ENCODE data around the gene NRP2.

NRP2 gene

GRCh38 chr2:205660521-205661124 lies 21.7 kb upstream of the NRP2 start:
- peak; percentile 73 for DNase-seq

GRCh38 chr2:205661281-205661680 lies 21.0 kb upstream of the NRP2 start:
- DNase-seq, result no peak

DNA sequence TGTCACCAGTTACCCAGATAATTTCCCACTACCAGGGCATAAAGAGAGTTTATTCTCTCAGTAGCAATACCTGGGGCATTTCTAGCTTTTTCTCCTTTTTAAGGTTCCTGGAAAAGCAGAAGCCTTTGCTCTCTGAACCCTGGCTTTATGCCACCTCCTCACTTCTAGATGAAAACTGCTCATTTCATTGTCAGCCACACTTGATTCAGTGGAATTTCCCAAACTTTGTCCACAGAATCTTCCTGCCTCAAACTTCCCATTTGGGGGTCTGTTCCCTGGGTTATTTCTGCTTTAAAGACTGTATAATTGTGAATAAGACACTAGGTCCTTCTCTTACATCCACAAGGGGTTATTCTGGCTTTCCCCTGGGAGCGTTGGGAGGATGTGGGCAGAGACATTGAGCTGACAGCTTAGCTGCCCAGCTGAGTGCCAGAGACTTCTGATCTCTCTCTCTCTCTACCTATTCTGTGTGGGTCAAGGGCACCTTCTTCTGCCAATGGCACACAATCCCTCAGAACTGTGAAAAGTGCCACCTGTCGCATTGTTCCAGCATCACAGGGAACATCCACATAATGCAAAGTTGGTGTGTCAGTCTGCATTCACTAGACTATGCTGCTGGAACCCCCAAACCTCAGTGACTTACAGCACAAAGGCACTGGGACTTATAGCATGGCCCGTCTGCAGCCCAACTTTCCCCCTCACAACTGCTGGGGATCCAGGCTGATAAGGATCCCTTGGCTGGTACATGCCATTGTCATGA lies 19.9 kb upstream of the NRP2 start:
- DNase-seq, result no peak

DNA sequence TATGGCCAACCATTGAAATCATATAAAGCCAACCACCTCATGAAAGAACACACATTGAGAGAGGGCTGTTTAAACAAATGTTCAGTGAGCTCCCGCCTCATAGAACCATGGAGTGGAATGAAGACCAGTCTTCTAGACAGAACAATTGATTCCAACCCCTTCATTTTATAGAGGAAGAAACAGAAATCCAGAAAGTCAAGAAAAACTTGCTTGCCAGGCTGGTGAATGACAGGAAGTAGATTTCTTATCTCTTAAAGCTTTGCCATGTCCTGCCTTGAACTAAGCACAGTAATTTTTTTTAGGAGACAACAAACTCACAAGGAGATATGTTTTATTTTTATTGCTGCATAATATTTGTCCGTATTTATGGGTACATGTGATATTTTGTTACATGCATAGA lies 16.5 kb upstream of the NRP2 start:
- no peak for DNase-seq

DNA sequence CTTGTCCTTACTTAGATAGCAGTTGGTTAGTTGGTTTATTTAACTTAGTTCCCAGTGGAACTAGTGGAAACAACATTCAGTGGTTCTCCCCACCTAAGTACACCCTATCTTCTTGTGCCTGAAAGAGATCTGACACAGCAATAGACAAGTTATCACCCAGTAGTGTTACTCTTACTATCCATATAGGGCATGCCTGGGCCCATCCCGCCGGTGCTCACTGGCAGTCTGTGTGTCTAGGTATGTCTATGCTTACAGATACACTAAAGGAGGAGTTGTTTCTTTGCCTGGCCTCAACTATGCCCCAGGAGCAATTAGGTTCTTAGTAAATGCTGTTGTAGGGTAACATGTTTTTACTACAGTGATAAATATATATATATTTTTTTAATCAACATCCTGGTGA lies 12.0 kb upstream of the NRP2 start:
- no peak for DNase-seq

DNA sequence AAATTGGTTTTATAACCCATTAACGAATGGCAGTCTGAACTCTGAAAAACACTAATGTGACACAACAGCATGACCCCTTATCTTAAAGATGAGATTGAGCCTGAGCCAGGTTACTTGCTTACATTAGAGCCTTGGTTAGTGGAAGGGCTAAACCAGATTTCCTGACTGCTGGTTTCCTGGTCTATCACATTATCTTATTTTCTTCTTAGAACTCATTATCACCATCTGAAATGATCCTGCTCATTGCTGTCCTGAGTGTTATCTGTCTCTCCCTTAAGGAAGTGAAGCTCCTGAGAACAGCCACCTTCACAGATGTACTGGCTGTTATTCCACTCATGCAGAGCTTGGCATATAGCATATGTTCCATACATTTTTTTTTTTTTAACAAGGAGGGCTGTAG lies 9.0 kb upstream of the NRP2 start:
- no peak for DNase-seq

- peak; percentile 68 for DNase-seq
Observed at GRCh38 chr2:205675861-205676516, 6.3 kb upstream of the NRP2 start.

GRCh38 chr2:205678541-205679142 lies 3.7 kb upstream of the NRP2 start:
- DNase-seq, result peak; percentile 71

GRCh38 chr2:205679410-205680009 lies 2.8 kb upstream of the NRP2 start:
- DNase-seq, result peak; percentile 70

- peak; percentile 96 for DNase-seq
Observed at GRCh38 chr2:205680067-205680466, 2.2 kb upstream of the NRP2 start.

- DNase-seq, result no peak
Observed at GRCh38 chr2:205680903-205681302, 1.4 kb upstream of the NRP2 start.

DNA sequence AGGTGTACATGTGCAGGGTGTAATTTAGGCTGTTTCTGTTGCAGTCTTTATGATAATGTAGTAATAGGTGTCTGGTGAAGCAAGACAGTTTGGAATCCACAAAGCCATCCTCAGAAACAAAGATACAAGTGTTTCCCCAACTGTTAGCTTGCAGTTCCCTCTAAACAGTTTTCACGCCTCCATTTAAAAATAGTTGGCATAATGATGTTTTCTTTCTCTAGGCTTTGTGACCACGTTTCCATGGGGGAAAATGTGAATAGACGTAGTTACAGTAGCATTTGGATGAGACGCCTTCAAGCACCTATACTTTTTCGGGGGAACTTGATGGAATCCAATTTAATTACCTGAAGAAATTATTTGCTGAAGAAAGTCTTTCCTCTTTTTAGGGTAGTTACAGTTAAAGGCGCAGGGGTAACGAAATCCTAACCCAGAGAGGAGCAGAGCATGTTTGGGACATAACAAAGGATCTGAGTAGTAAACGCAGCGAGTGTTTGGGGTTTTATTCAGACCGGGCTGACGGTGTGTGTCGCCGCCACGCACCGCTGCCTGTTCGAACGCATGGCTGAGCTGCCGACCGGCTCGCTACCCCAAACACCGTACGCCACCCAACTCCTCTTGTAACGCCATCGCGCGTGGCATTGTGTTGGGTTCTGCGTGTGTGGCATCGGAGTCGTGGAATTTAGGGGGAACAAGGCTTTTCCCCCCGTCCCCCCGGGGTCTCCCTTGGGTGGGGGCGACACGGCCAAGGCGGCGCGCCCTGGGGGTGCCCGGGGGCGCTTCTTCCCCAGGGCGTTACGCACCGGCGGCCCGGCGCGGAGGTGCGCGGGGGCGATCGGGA lies 681 bp upstream of the NRP2 start:
- DNase-seq, result no peak

- no peak for DNase-seq
Observed at GRCh38 chr2:205682971-205683501, 735 bp downstream of the NRP2 start.

DNA sequence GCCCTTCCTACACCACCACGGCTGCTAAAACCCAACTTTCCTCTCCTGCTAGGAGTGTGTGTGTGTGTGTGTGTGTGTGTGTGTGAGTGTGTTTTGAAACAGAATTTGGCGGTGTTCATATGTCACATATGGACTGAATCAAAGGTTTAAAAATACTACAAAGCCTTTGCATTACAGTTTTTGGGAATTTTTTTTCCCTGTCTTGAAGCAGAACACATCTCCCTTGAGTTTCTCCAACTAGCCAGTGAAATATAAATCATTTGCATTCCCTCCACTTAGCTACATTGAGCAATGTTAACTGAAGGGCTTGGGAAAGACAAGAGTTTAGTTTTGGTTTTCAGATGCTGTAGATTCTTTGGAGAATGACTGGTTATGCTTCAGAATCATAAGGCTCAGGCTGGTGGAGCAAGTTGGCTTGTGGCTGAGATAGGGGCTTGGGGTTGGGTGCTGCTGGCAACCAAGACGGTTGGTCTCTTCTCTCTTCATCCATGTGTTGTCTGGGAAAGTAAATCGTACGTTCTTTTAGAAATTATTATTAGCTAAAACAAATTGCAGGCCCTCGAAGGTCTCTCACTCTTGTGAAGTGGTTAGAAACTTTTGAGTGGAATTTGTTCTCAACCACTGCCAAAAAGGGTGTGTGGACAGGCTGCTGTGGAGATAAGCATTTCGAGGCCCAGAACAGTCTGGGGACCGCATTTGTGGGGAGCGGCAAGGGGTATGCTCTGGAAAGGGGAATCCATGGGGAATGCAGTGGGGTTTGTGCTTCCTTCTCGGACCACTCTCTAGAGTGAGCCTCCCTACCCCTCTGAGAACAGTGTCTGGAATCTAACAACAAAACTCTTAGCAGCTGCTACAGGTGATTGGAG lies 1.4 kb downstream of the NRP2 start:
- no peak for DNase-seq

GRCh38 chr2:205684871-205685313 lies 2.6 kb downstream of the NRP2 start:
- no peak for DNase-seq

DNA sequence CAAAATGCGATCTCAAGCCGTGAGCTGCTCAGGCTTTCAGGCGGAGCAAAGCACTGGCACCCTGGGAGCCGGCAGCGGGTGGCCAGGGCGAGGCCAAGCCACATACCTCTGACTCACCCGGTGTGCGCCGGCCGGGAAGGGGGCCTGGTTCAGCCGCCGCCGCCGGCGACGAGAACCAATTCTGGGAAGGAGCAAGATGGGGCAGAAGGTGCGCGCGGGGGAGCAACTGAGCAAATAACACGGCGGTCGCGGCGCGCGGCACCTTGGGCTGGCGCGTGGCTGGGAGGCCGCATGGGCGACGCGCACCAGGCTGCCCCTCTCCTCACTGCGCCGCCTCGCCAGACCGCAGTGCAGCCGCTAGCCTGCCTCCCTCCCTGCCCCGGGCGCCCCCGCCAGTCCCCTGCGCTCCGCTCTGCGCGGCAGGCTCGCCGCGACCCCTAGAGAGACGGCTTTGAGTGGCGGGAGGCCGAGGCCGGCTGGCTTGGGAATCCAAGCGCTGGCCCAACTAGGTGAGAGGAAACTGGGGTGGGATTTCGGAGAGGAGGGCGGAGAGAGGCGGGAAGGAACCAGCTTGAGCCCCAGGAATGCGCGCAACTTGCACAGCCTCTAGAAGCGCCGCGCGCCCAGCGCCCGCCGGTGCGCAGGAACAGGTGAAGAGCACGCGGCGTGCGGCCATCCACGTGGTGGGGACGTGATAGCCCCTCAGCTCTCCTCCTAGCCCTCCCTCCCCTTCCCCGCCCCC lies 3.2 kb downstream of the NRP2 start:
- peak; percentile 90 for DNase-seq

DNA sequence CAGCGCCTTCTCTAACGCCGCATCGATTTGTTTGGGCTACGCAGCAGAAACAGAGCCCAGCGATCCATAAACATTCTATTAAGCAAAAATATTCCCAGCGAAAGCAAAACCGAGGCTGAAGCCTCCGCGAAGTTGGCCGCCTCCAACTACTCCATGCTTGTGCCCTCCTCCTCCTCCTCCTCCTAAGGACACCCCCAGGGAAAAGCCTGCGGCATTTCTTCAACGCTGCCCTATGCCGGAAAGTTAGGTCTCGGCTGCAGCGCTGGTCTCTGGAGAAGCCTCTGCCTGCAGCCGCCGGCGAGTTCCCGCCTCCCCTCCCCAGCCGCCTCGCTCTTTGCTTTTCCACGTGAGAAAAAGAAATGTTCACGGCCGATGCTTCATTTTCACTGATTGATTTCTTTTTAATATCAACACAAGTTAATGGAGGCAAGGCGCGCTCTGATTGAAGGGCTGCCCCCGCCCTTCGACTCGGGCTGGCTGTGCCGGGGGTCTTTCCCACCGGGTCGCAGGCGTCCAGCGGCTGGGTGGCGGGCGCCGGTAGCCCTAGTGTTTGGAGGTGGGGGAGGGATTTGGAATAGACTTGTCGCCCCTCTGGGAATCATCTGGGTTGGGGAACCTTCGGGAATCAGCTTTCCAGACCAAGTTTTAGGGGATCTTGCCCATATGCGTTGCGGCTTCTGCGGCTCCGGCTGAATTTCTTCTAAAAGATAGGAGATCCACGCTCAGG lies 3.9 kb downstream of the NRP2 start:
- no peak for DNase-seq

- DNase-seq, result peak; percentile 96
Observed at GRCh38 chr2:205686783-205687640, 4.7 kb downstream of the NRP2 start.

DNA sequence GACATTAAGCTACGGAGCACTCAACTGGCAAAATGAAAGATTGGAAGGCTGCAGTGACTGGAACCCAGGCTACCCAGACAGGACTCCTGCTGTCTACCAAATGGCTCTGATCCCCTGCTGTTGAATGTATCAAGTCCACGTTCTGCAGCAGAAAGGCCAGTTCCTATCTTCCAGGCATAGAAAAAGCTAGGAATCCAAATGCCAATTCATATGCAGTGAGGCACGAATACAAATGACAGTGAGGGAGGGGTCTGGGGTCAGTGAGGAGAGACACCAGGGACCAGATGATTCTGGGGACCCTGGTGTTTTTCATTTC lies 5.3 kb downstream of the NRP2 start:
- no peak for DNase-seq

Measured in islet precursor cell (in vitro differentiated cells).